ENCODE measurements around the gene MVB12B.
A peak's percentile ranks its signal among the peaks of the same experiment; 100 is the strongest.

Gene MVB12B

GRCh38 chr9:126432659-126433058, 106.0 kb downstream of the MVB12B start:
- DNase-seq = no peak

DNA sequence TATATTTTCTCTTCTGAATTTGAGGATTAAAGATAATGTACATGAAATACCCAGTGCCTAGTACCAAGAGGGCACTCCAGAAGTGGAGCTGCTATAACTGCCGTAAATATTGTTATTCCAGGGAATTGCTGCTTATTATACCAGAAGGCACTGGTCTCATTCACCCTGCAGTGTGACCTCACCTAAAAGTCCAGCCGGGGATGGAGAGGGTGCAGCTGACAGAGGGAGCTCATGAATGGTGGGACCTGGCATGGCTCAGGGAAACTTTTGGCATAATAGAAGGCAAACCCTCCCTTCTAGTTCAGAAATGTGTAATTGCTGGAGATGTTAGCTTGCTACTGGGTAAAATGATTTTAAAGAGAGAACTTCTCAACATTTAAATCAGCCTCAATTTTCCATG, 108.5 kb downstream of the MVB12B start:
- DNase-seq = no peak

DNA sequence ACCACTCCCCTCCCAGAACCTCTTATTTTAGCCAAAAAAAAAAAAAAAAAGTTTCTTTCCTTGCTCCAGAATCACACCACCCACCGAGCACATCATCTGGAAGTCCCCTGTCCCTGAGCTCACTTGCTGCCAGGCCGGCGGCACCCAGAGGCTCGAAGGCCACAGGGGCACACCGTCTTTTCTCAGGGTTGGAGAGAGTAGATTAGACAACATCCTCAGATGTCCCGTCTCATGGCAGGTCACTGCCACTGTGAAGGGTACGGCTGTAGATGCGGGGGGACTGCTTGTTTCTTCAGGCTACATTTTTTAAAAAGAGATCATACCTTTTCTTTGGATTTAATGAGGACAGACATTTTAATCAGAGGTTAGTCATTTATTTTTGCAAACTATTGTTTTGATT, 109.0 kb downstream of the MVB12B start:
- DNase-seq = peak in 1 of 3 donors; percentile 25

- peak; percentile 47 to 63 (median 57) for DNase-seq
Measured at GRCh38 chr9:126436545-126437267, 110.1 kb downstream of the MVB12B start.

- no peak for DNase-seq
Measured at GRCh38 chr9:126437268-126437666, 110.6 kb downstream of the MVB12B start.

- DNase-seq = no peak
Measured at GRCh38 chr9:126437701-126438100, 111.1 kb downstream of the MVB12B start.

- DNase-seq = no peak
Measured at GRCh38 chr9:126438741-126439401, 112.2 kb downstream of the MVB12B start.

GRCh38 chr9:126439402-126439765, 112.8 kb downstream of the MVB12B start:
- DNase-seq = no peak

- no peak for DNase-seq
Measured at GRCh38 chr9:126439883-126440653, 113.4 kb downstream of the MVB12B start.

DNA sequence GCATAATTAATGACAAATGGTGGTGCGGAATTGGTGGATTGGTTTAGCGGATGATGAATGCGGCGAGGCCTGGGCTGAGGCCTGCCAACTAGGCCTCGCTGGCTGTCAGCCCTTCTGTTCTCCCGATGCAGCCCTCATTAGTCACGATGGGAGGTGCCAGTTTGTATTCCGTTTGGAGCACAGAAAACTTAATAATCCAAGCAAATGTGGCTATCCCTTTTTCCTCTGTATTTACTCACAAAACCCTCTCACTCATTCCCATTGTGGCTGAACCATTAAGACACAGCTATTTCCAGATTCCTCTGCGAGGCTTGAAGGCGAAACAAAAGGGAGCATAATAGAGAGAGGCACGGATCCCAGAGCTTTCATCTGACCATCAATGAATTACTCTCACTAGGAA, 114.3 kb downstream of the MVB12B start:
- DNase-seq = no peak

- peak; percentile 35 to 39 (median 37) for DNase-seq
Measured at GRCh38 chr9:126442636-126443035, 116.0 kb downstream of the MVB12B start.

DNA sequence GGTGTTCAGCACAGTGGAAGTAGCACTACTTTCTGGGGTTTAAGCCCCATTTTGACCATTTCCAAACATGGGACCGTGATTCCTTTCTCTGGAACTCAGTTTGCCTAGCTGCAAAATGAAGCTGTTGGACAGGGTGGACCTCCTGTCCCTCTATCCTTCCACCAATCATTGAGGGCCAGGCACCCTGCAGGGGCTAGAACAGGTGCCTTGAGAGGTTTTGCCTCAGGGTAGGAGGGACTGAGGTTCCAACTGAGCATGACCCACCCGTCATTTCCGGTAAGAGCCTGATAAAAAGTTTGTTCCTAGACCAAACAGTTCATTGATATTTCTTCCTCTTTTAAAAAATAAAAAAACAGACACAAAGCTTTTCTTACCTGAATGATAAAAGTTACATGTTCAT, 116.5 kb downstream of the MVB12B start:
- no peak for DNase-seq

DNA sequence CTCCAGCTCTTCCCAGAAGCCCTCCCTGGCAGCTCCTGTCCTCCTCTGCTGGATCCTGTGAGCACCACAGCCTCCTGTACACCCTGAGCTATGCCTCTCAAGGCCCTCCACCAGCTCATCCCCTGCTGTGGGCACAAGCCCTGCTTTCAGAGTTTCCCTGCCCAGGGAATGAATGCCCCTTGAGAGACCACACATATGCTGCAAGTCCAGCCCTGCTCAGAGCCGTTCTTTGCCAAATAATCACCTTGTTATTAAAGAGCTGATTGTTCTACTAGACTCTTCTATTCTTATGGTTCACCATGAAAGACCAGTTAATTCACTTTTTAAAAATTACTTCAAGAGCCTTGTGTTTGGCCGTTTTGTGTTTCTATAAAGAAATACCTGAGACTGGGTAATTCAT, 121.5 kb downstream of the MVB12B start:
- DNase-seq = no peak

DNA sequence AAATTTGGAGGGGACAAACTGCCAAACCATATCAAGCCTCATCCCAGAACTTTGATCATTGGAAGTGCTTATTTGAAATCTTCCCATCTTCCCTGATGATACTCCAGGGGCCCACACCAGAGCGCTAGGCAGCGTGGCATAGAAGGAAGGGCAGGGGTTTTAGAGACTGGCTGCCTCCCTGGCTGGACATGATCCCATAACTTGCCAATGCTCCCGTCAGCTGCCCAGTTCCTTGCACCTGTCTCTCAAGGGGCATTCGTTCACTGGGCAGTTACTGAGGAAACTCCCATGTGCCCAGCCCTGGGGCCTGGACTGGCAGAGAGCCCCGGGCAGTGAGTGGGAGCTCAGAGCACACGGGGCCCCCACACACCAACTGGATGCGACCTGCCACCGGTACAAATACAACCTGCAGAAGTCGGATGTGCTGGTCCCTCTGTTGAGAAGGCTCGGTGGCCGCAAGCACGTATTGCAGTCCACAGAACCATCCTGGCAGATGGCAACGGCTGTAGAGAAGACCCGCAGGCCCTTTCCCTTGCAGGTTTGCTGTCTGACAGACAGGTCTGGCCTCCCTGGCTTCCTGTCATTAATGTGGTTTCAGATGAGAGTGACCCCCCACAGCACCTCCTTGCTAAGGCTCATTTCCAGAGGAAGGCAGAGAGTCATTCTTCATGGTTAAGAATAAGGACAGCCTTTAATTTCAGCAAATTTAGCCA, 122.4 kb downstream of the MVB12B start:
- no peak for DNase-seq

GRCh38 chr9:126449725-126450667, 123.4 kb downstream of the MVB12B start:
- no peak for DNase-seq

DNA sequence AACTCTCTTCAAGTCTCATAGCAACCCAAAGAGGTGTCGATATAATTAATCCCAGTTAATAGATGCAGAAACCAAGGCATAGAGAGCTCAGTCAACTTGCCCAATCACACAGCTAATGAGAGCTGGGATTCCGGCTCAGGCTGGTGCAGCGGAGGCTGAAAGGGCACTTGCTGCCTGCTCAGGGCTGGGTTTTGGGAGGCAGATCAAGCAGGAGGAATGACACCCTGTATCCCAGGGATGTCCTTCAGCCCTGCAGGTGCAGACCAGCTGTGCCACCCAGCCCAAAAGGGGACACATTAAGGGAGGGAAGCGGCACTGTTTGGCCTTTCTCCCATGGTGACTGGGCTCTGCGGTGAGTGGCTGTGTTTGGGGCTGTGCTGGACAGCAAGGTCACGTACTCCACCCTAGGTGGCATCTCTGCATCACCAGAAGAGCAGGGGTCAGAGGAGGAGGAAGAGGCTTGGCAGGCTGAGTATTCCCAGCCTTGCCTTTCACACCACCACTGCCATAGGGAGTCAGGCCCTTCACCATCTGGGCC, 124.1 kb downstream of the MVB12B start:
- DNase-seq = no peak

- DNase-seq = no peak
Measured at GRCh38 chr9:126451316-126451885, 124.8 kb downstream of the MVB12B start.

- no peak for DNase-seq
Measured at GRCh38 chr9:126452106-126452505, 125.5 kb downstream of the MVB12B start.

- DNase-seq = no peak
Measured at GRCh38 chr9:126453156-126453963, 126.7 kb downstream of the MVB12B start.

DNA sequence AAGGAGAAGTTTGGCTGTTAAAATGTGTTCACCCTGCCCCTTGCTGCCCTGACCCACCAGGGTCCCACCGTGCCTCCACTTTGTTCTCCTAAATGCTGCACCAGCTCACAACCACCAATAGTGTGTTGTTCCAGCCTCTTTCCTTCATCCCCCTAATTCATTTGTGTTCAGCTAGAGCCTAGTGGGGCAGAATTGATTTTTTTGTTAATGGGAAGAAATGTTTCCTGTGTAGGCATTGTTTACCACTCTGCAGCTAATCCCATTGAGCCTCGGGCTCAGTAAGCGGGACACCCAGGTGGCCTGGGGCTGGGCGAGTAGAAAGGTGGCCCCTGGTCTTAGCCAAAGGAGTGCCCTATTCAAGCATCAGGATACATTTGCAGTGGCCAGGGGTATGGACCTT, 127.6 kb downstream of the MVB12B start:
- no peak for DNase-seq

DNA sequence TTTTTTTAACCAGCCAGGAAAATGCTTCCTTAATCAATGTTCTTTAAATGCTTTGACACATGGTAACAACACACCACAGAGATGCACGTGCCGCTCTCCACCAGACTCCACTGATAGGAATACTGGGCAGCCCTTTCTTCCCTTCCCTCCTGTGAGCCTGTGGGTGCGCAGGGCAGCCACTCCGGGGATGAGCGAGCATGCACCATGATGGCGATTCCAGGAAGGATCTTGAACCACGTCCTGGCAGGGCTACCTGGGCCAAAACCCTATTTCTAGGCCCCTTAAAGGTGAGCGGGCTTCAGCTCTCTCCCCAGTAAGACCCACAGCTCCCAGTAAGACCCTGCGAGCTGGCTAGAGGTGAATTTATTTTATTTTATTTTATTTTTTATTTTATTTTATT, 128.2 kb downstream of the MVB12B start:
- DNase-seq = no peak
